Measurements from ENCODE around the gene ATP6V1B1.

ATP6V1B1 gene

DNA sequence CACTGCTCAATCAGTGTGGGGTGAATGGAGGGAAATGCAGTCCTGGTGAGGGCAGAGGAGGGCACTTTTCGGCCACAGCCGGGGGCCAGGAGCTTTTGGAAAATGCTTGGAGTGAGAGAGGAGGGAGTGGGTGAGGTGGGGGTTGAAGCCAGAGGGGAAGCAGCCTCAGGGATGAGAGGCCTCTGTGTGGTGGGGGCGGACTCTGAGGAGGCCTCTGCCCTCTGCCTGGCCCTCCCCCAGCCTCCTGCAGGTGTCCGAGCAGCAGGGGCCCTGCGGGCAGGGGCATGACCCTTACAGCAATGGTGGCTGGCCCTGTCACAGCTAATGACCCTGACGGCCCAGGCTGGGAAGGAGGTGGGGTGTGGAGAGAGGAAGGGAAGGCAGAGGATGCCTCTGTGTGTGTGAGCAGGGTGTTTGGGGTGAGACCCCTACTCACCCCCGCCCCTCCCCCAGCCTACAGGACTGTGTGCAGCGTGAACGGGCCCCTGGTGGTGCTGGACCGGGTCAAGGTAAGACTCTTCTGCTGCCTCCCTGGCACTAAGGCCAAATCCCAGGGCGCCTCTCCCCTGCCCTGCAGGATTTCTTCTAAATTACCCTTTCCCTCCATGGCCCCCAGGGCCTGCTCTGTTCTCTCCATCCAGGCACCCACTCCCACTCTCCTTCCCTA is 7.6 kb downstream of the ATP6V1B1 start:
- no peak for TF ChIP-seq ZFX (IDR thresholded peaks at IDR 0.05; ENCODE audit: borderline replicate concordance)
- TF ChIP-seq, protein P1, sequence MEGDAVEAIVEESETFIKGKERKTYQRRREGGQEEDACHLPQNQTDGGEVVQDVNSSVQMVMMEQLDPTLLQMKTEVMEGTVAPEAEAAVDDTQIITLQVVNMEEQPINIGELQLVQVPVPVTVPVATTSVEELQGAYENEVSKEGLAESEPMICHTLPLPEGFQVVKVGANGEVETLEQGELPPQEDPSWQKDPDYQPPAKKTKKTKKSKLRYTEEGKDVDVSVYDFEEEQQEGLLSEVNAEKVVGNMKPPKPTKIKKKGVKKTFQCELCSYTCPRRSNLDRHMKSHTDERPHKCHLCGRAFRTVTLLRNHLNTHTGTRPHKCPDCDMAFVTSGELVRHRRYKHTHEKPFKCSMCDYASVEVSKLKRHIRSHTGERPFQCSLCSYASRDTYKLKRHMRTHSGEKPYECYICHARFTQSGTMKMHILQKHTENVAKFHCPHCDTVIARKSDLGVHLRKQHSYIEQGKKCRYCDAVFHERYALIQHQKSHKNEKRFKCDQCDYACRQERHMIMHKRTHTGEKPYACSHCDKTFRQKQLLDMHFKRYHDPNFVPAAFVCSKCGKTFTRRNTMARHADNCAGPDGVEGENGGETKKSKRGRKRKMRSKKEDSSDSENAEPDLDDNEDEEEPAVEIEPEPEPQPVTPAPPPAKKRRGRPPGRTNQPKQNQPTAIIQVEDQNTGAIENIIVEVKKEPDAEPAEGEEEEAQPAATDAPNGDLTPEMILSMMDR (IDR thresholded peaks at IDR 0.05): no peak
- H3K27ac ChIP-seq: no peak overlapping the region

DNA sequence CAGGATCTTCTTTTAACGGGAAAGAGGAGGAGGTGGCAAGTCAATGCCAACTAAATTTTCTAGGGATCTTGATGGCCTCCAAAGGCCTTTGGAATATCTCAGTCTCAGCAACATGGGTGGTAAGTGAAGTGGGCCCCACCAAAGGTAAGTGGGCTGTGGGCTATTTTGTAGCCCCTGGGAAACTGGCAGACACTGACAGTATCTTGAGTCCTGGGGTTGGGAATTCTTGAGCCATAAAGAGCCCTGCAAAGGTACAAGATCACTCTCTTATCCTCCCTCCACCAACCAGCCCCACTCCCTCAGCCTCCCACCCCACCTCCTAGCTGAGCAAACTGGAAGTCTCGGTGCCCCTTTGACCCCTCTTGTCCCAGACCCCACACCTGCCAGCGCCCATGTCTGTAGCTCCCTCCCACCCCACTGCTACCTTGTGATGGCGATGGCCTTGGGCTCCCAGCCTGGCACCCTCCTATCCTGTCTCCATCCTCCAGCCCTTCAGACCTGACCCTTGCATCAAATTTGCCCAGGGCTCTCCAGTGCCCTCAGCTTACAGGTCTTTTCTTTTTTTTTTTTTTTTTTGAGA is 8.5 kb downstream of the ATP6V1B1 start:
- TF ChIP-seq, protein P1 (IDR thresholded peaks at IDR 0.05): no peak
- TF ChIP-seq ZFX (IDR thresholded peaks at IDR 0.05; ENCODE audit: borderline replicate concordance): no peak

DNA sequence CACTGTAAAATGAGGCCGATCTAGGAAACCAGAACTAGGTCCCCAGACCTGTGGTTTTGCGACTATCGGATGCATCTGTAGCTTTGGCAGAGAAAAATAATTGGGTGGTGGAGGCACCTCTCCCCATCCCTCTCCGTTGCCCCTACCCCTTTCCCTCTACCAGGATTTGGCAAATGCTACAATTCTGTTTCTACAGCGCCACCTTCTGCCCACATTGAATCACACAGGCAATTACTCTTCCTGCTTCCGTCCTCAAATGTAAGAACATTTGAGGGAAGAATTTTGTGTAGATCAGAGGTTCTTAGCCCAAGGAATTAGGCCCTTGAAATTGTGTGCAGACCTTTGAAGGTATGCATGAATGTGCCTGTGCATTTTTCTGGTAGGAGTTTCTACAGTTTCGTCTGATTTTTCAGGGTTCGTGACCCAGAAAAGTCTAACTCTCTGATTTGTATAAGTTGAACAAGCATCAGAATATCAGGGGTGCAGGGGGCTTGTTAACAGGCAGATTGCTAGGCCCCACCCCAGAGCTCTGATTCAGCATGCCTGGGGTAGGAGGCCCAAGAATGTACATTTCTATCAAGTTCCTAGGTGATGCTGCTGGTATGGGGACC is 11.2 kb downstream of the ATP6V1B1 start:
- TF ChIP-seq, protein P1 (IDR thresholded peaks at IDR 0.05): peak; percentile 85
- no peak for TF ChIP-seq ZFX (IDR thresholded peaks at IDR 0.05; ENCODE audit: borderline replicate concordance)
- H3K27ac ChIP-seq: no peak overlapping the region

More for the DNA sequence above, 8.5 kb downstream of the ATP6V1B1 start:
- H3K27ac ChIP-seq: no peak overlapping the region

DNA sequence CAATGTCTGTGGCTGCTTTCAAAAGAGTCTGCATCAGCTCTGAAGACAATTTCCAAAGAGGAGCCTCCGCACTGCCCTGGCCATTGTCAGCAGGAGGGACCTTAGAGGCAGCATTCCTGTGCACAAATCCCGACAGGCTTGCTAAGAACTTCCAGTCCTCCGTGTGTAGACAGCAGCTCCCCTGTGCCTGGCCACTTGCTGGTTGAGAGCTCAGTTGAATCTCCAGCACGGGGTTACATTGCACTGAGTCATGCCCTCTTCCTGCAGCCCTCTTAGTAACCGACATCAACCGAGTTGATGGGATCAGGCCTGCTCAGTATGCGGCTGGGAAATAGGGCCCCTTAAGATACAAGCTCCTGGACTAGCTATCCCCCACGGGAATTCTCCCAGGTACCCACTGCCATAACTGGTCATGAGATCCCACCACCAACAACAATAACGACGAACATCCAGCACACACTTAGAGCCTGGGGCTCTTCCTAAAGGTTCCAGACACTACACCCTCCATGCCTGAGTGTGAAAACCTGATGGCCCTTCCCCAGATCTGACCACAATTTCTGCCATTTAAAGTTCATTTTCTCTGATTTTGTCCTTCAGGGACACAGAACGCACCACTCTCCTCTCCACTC is 12.0 kb downstream of the ATP6V1B1 start:
- no peak overlapping the region for H3K27ac ChIP-seq

DNA sequence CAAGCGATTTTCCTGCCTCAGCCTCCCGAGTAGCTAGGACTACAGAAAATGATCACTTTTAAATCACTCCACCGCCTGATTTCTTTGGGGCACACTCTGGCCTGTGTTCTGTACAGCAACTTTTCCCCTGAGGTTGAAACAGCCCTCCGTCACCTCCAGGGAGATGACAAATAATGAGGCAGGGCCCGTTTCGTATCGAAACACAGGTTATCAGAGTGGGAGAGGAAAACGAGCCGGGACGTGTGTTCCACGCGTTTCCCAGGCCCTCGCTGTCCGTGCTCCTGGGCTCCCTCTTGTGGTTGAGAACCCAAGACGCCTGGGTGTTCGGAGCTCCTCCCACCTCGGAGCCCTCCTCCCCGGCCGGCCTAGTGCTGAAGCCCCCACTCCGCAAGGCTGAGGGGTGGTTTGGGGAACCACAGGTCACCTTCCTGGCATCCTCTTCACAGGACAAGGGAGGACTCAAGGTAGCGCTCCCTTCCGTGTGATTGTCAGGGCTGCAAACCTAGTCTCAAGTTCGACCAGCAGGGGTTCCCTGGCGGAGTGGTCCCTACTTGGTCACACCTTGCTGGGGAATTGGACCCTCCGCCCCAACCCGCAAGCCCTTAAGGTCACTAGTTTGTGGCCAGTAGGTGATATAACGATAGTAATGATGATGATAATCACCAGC is 12.8 kb downstream of the ATP6V1B1 start:
- no peak for TF ChIP-seq ZFX (IDR thresholded peaks at IDR 0.05; ENCODE audit: borderline replicate concordance)
- TF ChIP-seq, protein P1 (IDR thresholded peaks at IDR 0.05): peak; percentile 95
- H3K27ac ChIP-seq: no peak overlapping the region

More for the DNA sequence above, 12.0 kb downstream of the ATP6V1B1 start:
- TF ChIP-seq, protein P1 (IDR thresholded peaks at IDR 0.05): no peak
- TF ChIP-seq ZFX (IDR thresholded peaks at IDR 0.05; ENCODE audit: borderline replicate concordance): no peak

DNA sequence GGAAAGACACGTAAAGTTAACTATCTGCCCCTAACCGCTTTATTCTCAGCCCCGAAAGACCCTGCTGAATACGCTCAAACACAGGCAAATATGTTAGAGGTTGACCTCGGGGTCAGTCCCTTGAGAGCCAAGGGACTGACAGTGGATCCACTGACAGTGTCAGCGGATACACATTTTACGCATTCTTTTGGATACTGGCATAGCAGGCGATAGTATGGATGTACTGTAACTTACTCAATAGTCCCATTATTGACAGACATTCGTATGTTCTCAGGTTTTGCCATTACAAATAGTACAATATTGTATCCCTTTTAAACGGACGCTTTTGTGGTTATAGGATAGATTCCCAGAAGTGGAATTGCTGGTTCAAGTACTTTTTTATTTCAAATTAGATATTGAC is 13.4 kb downstream of the ATP6V1B1 start:
- TF ChIP-seq, protein P1 (IDR thresholded peaks at IDR 0.05): no peak
- TF ChIP-seq ZFX (IDR thresholded peaks at IDR 0.05; ENCODE audit: borderline replicate concordance): no peak

More for the DNA sequence above, 13.4 kb downstream of the ATP6V1B1 start:
- no peak overlapping the region for H3K27ac ChIP-seq
